ENCODE measurements around the gene CHD9.

The CHD9 gene

DNA sequence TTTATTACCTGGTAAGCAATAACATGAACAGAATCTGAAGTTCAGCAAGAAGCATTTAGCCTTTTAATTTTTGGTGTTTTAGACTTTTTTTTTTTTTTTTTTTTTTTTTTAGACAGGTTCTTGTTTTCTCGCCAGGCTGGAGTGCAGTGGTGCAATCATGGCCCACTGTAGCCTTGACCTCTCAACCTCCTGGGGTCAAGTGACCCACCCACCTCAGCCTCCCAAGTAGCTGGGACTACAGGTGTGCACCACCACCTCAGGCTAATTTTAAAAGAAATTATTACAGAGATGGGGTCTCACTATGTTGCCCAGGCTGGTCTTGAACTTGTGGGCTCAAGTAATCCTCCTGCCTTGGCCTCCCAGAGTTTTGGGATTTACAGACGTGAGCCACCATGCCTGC is 206.5 kb downstream of the CHD9 start:
- no peaks in the 10 kb centered on the region for H3K9me3 ChIP-seq (ENCODE audit: control insufficient read depth, insufficient read depth, low read depth, low read length)
- ChIA-PET POLR2A (no interaction called here), CTCF (no interaction called here)
- H3K4me3 ChIP-seq (ENCODE audit: low read depth, low read length): no peak overlapping the region
- H3K36me3 ChIP-seq (ENCODE audit: control insufficient read depth in 2 of 2, insufficient read depth in 1 of 2, low read length in 2 of 2): peaks cover 32 to 75% of the 10 kb centered on the region in 2 experiments
- TF ChIP-seq ZNF157 (tag by site-specific recombination; IDR thresholded peaks at IDR 0.05) (no peak), ZNF391 (tag by site-specific recombination; IDR thresholded peaks at IDR 0.05; ENCODE audit: borderline replicate concordance, low read depth) (no peak), ZNF580 (tag by site-specific recombination; IDR thresholded peaks at IDR 0.05) (no peak), ZNF311 (tag by site-specific recombination; IDR thresholded peaks at IDR 0.05; ENCODE audit: borderline replicate concordance) (no peak), ZNF600 (tag by site-specific recombination; IDR thresholded peaks at IDR 0.05) (no peak), ZBTB44 (tag by site-specific recombination; IDR thresholded peaks at IDR 0.05) (no peak)
- H3K27ac ChIP-seq (ENCODE audit: extremely low read depth, low read depth, low read length): no peak overlapping the region
- H3K4me1 ChIP-seq (ENCODE audit: control insufficient read depth, insufficient read depth, low read length): no peaks in the 10 kb centered on the region

DNA sequence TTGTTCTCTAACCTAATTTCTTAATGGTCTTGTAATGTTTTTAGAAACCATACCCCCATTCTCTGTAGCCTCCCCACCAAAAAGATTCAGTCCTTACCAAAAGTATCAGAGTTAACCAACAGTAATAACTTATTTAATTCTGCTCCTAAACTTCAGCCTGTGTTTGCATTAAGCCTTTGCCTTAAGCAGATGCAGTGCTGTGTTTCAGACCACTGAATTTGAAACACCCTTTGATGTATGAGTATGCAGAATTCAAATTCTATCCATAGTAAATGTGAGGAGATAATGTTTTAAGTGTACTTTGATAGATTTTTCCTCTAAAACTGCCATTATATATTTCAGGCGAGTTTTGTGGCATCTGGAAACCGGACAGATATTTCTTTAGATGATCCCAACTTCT is 207.9 kb downstream of the CHD9 start:
- peaks cover 32 to 70% of the 10 kb centered on the region in 2 experiments for H3K36me3 ChIP-seq (ENCODE audit: control insufficient read depth in 2 of 2, insufficient read depth in 1 of 2, low read length in 2 of 2)
- TF ChIP-seq ZNF639 (tag by site-specific recombination; IDR thresholded peaks at IDR 0.05) (no peak), ZSCAN4 (tag by site-specific recombination; IDR thresholded peaks at IDR 0.05) (no peak), ZNF510 (tag by site-specific recombination; IDR thresholded peaks at IDR 0.05; ENCODE audit: insufficient replicate concordance) (no peak), MZF1 (tag by site-specific recombination; IDR thresholded peaks at IDR 0.05; ENCODE audit: borderline replicate concordance) (no peak), ZNF148 (tag by site-specific recombination; IDR thresholded peaks at IDR 0.05; ENCODE audit: borderline replicate concordance) (no peak), ZNF302 (tag by site-specific recombination; IDR thresholded peaks at IDR 0.05; ENCODE audit: low read depth) (no peak), ZNF133 (tag by site-specific recombination; IDR thresholded peaks at IDR 0.05) (no peak), ZNF791 (tag by site-specific recombination; IDR thresholded peaks at IDR 0.05) (no peak), GLIS2 (tag by site-specific recombination; IDR thresholded peaks at IDR 0.05) (no peak), HOXA7 (CRISPR knock-in tag; IDR thresholded peaks at IDR 0.05; ENCODE audit: borderline replicate concordance) (no peak), SP2 (tag by site-specific recombination; IDR thresholded peaks at IDR 0.05) (no peak), TRIM28 (IDR thresholded peaks at IDR 0.05; ENCODE audit: borderline replicate concordance, low read length) (no peak), ZNF501 (tag by site-specific recombination; IDR thresholded peaks at IDR 0.05) (no peak), ZSCAN23 (tag by site-specific recombination; IDR thresholded peaks at IDR 0.05) (no peak), ZBTB6 (tag by site-specific recombination; IDR thresholded peaks at IDR 0.05) (no peak), ZNF837 (tag by site-specific recombination; IDR thresholded peaks at IDR 0.05) (no peak), HIC1 (tag by site-specific recombination; IDR thresholded peaks at IDR 0.05) (no peak)
- no peaks in the 10 kb centered on the region for H3K4me1 ChIP-seq (ENCODE audit: control insufficient read depth, insufficient read depth, low read length)
- no peak overlapping the region for H3K27ac ChIP-seq (ENCODE audit: extremely low read depth, low read depth, low read length)
- ChIA-PET CTCF (no interaction called here), POLR2A (no interaction called here)
- H3K4me3 ChIP-seq (ENCODE audit: low read depth, low read length): no peak overlapping the region
- no peaks in the 10 kb centered on the region for H3K9me3 ChIP-seq (ENCODE audit: control insufficient read depth, insufficient read depth, low read depth, low read length)

All from HEK293 (cell line).